ENCODE data around the gene FAM169A. TPM values are rescaled to one million over a fixed set of nuclear protein-coding genes. Genes with fewer than 3 reads are reported as not detected.
"Not testable (repeated sequence)": the region's sequence is repeated elsewhere in the genome, so short reads cannot be mapped to it uniquely, and the experiment has no call there.

The FAM169A gene
- total RNA-seq, 2 donors from 2014 or later = 12.0 to 12.8 TPM

GRCh38 chr5:74798977-74799911, 66.9 kb downstream of the FAM169A start:
- Mint-ChIP-seq H3K4me3 (no peak overlapping the region), H3K27me3 (no peaks in the 10 kb centered on the region), H3K36me3 (ENCODE audit: low read depth) (peaks cover 64% of the 10 kb centered on the region), H3K4me1 (no peaks in the 10 kb centered on the region), H3K9me3 (no peaks in the 10 kb centered on the region), H3K27ac (no peak overlapping the region)
- no peak for ATAC-seq (replicated peaks)

GRCh38 chr5:74791669-74792068, 74.5 kb downstream of the FAM169A start:
- ATAC-seq (replicated peaks); H3K9me3 Mint-ChIP-seq; H3K4me3 Mint-ChIP-seq; H3K4me1 Mint-ChIP-seq; H3K27ac Mint-ChIP-seq; H3K27me3 Mint-ChIP-seq: not testable (repeated sequence)
- H3K36me3 Mint-ChIP-seq (ENCODE audit: low read depth) = peaks cover 66% of the 10 kb centered on the region

DNA sequence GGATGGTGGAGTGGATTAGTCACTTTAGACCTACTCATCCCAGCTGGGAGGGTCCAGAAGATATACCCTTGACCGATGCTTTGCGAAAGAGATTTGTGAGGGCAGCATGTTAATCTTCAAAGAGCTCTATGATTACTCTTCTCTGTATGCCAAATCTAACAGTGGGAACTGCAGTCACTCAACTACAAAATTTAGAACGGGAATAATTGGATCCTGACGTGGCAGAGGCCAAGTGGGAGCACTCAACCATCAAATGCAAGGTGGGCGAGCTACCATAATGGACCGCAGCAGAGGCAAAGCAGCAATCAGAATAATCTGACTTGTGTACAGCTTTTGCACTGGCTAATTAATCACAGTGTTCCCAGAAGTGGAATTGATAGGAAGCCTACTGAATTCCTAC, 78.8 kb downstream of the FAM169A start:
- no peak overlapping the region for H3K27ac Mint-ChIP-seq
- H3K36me3 Mint-ChIP-seq (ENCODE audit: low read depth) = peaks cover 32% of the 10 kb centered on the region
- H3K27me3 Mint-ChIP-seq = no peaks in the 10 kb centered on the region
- no peak overlapping the region for H3K4me3 Mint-ChIP-seq
- no peaks in the 10 kb centered on the region for H3K4me1 Mint-ChIP-seq
- ATAC-seq (replicated peaks) = no peak
- H3K9me3 Mint-ChIP-seq = no peaks in the 10 kb centered on the region

DNA sequence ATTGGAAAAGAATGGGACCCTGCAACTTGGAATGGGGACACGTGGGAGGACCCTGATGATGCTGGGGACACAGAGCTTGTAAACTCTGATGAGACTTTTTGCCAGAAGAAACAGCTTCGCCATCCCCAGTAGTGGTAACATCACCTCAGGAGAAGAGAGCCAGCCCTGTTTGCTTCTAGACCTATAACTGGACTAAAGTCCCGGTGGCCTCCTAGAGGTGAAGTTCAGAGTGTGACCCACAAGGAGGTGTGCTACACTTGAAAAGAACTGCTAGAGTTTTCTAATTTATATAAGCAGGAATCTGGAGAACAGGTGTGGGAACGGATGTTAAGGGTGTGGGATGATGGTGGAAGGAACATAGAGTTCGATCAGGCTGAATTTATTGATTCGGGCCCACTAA, 79.3 kb downstream of the FAM169A start:
- H3K4me3 Mint-ChIP-seq = no peak overlapping the region

DNA sequence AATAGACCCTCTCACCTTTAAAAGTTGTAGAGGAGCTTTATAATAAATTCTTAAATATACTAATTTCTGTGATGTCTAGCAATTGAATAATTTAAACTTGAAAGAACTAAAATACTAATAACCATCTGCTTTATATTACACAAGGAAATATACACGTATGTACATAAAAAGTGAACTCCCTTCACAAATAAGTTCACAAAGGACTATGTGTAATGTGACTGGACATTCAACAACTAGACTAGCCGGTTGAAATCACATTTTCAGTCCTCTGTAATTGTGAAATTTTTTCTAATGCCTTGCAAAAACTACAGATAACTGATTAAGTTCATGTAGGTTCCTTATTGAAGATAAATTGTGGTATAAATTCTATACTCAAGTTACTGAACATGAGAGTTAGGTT, 87.6 kb downstream of the FAM169A start:
- no peak for ATAC-seq (replicated peaks)
- Mint-ChIP-seq H3K27ac (no peak overlapping the region), H3K27me3 (no peaks in the 10 kb centered on the region), H3K36me3 (ENCODE audit: low read depth) (peaks cover 72% of the 10 kb centered on the region), H3K4me3 (no peak overlapping the region), H3K9me3 (no peaks in the 10 kb centered on the region), H3K4me1 (no peaks in the 10 kb centered on the region)

More for the DNA sequence above, 79.3 kb downstream of the FAM169A start:
- Mint-ChIP-seq H3K27me3 (no peaks in the 10 kb centered on the region), H3K9me3 (no peaks in the 10 kb centered on the region), H3K27ac (peak overlapping the region; percentile 66), H3K4me1 (no peaks in the 10 kb centered on the region), H3K36me3 (ENCODE audit: low read depth) (peaks cover 29% of the 10 kb centered on the region)
- no peak for ATAC-seq (replicated peaks)

DNA sequence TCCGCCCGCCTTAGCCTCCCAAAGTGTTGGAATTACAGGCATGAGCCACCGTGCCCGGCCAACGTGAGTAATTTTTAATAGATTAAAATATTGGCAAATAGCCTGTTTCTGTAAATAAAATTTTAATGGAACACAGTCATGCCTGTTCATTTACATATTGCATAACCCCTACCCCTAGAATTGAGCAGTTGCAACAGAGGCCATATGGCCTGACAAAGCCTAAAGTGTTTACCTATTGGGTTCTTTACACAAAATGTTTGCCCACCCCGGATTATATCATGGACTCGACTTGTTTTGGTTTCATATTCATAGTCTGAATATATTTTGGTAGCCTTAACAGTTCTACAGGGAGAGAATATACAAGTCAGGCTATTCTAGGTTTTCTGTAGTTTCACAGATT, 93.8 kb downstream of the FAM169A start:
- H3K4me1 Mint-ChIP-seq = no peaks in the 10 kb centered on the region
- H3K4me3 Mint-ChIP-seq = no peak overlapping the region
- no peaks in the 10 kb centered on the region for H3K9me3 Mint-ChIP-seq
- no peaks in the 10 kb centered on the region for H3K27me3 Mint-ChIP-seq
- H3K27ac Mint-ChIP-seq = no peak overlapping the region
- no peak for ATAC-seq (replicated peaks)
- H3K36me3 Mint-ChIP-seq (ENCODE audit: low read depth) = peaks cover 93% of the 10 kb centered on the region

DNA sequence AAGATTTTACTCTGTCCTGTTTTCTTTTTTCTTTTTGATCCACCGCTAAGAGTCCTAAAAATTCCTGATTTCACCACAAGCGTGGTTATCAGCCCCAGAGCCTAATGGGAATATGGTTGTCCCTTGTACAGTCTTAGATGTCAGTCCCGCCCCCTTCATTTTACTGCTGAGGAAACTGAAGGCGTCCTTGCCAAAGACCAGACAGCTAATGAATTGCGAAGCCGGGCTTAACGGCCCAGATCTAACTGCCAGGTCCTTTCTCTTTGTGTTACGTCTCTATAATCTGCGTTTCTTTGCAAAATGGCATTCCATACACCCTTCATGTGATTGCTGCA, 98.6 kb downstream of the FAM169A start:
- ATAC-seq (replicated peaks) = no peak
- no peaks in the 10 kb centered on the region for H3K27me3 Mint-ChIP-seq
- no peaks in the 10 kb centered on the region for H3K9me3 Mint-ChIP-seq
- peaks cover 7% of the 10 kb centered on the region for H3K4me1 Mint-ChIP-seq
- H3K4me3 Mint-ChIP-seq = peak overlapping the region; percentile 99
- H3K36me3 Mint-ChIP-seq (ENCODE audit: low read depth) = peaks cover 78% of the 10 kb centered on the region
- peak overlapping the region; percentile 97 for H3K27ac Mint-ChIP-seq

DNA sequence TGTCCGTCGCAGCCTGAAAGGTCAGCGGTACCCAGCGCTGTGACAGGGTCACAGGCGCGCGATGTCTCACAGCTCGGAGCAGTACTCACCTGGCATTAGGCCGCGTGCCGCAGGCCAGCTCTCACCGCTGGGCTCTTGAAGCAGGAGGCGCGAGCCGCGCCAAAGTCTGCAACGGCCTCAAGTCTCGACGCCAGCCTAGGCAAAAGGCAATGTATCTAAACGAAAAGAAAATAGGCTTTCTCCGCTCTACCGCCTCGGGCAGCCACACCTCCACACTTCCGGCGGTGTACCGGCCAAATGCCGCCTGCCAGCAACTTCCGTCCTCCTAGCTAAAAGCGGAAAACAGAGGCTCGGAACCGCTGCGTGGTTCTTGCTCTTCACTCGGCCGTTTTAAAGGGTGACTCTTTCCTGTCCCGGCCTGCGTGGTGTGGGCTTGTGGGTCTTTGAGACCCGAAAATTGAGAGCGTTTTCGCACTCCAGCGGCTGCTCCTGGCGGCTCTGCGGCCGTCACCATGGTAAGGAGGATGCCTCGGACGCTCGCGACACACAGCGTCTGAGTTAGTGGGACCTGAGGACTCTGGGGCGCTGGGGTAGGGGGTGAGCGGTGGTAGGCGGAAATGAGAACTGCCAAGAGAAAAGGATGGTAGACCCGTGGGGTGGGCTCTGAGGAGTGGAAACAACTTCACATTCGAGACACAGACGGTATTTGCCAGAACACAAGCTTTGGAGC, 99.2 kb downstream of the FAM169A start, which contains the start of the genes GFM2 and NSA2:
GFM2 (minus strand) TSS at position 269 of the 730 bp plus-strand sequence. CDS start 3,375 bp downstream, outside the sequence.
NSA2 (plus strand) TSS at position 401 of the 730 bp plus-strand sequence; CDS start at position 513, 112 bp downstream.
- Mint-ChIP-seq H3K36me3 (ENCODE audit: low read depth) (peaks cover 78% of the 10 kb centered on the region), H3K27ac (peak within 1 kb of the TSS; percentile 97)

DNA sequence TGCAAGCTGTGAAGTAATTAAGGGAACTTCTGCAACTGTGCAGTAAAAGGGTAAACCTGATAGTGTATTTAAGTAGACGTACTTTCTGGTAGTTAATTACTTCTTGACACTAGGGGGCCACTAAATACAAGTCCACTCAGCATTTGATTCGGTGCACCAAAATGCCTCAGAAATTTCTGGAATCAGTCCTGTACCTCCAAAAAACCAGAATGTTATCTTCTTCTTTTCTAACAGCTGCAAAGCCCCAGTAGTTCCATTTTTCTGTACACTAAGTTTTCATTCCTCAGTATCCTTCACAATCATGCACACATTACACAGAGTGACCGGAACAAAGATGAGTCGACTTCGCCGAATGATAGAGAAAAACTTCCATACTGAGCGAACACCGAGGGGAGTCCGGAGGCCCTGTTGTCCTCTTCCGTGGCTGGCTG, 99.8 kb downstream of the FAM169A start:
- ATAC-seq (replicated peaks) = peak; percentile 20
- peak overlapping the region; percentile 97 for H3K27ac Mint-ChIP-seq
- peak overlapping the region; percentile 99 for H3K4me3 Mint-ChIP-seq
- H3K36me3 Mint-ChIP-seq (ENCODE audit: low read depth) = peaks cover 78% of the 10 kb centered on the region
- no peaks in the 10 kb centered on the region for H3K9me3 Mint-ChIP-seq
- no peaks in the 10 kb centered on the region for H3K27me3 Mint-ChIP-seq
- H3K4me1 Mint-ChIP-seq = peaks cover 17% of the 10 kb centered on the region

More for the DNA sequence above, 99.2 kb downstream of the FAM169A start, which contains the start of the genes GFM2 and NSA2:
- no peaks in the 10 kb centered on the region for H3K9me3 Mint-ChIP-seq
- ATAC-seq (replicated peaks) = peak; percentile 87
- H3K27me3 Mint-ChIP-seq = no peaks in the 10 kb centered on the region
- H3K4me1 Mint-ChIP-seq = peaks cover 12% of the 10 kb centered on the region
- peak within 1 kb of the TSS; percentile 99 for H3K4me3 Mint-ChIP-seq

DNA sequence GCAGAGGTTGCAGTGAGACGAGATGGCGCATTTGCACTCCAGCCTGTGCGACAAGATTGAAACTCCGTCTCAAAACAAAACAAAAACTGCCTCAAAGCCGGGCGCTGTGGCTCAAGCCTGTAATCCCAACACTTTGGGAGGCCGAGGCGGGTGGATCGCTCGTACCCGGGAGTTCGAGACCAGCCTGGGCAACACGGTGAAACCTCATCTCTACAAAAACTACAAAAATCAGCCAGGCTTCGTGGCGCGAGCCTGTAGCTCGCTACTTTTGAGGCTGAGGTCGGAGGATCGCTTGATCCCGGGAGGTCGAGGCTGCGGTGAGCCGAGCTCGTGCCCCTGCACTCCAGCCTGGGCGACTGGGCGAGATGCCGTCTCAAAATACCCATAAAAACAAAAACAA, 100.3 kb downstream of the FAM169A start:
- peaks cover 78% of the 10 kb centered on the region for H3K36me3 Mint-ChIP-seq (ENCODE audit: low read depth)
- H3K27ac Mint-ChIP-seq = peak overlapping the region; percentile 97
- no peak for ATAC-seq (replicated peaks)
- H3K27me3 Mint-ChIP-seq = no peaks in the 10 kb centered on the region
- H3K9me3 Mint-ChIP-seq = no peaks in the 10 kb centered on the region
- H3K4me1 Mint-ChIP-seq = peaks cover 20% of the 10 kb centered on the region
- H3K4me3 Mint-ChIP-seq = peak overlapping the region; percentile 99

- peaks cover 25% of the 10 kb centered on the region for H3K4me1 Mint-ChIP-seq
- peak overlapping the region; percentile 99 for H3K4me3 Mint-ChIP-seq
- peak overlapping the region; percentile 29 for H3K27ac Mint-ChIP-seq
- no peaks in the 10 kb centered on the region for H3K27me3 Mint-ChIP-seq
- peaks cover 78% of the 10 kb centered on the region for H3K36me3 Mint-ChIP-seq (ENCODE audit: low read depth)
- ATAC-seq (replicated peaks) = no peak
- no peaks in the 10 kb centered on the region for H3K9me3 Mint-ChIP-seq
These were observed 101.0 kb downstream of the FAM169A start for GRCh38 chr5:74765201-74765600.

GRCh38 chr5:74763504-74763903, 102.7 kb downstream of the FAM169A start:
- Mint-ChIP-seq H3K27ac (no peak overlapping the region), H3K9me3 (no peaks in the 10 kb centered on the region), H3K4me3 (no peak overlapping the region), H3K36me3 (ENCODE audit: low read depth) (peaks cover 77% of the 10 kb centered on the region), H3K4me1 (peaks cover 25% of the 10 kb centered on the region), H3K27me3 (no peaks in the 10 kb centered on the region)
- no peak for ATAC-seq (replicated peaks)

GRCh38 chr5:74762599-74762998, 103.6 kb downstream of the FAM169A start:
- Mint-ChIP-seq H3K36me3 (ENCODE audit: low read depth) (peaks cover 77% of the 10 kb centered on the region), H3K27ac (peak overlapping the region; percentile 75), H3K27me3 (no peaks in the 10 kb centered on the region), H3K4me3 (peak overlapping the region; percentile 41), H3K9me3 (no peaks in the 10 kb centered on the region), H3K4me1 (peaks cover 25% of the 10 kb centered on the region)
- ATAC-seq (replicated peaks) = peak; percentile 70

GRCh38 chr5:74761241-74761640, 104.9 kb downstream of the FAM169A start:
- Mint-ChIP-seq H3K9me3 (no peaks in the 10 kb centered on the region), H3K4me3 (no peak overlapping the region), H3K4me1 (peaks cover 25% of the 10 kb centered on the region), H3K27ac (no peak overlapping the region), H3K27me3 (no peaks in the 10 kb centered on the region), H3K36me3 (ENCODE audit: low read depth) (peaks cover 78% of the 10 kb centered on the region)
- ATAC-seq (replicated peaks) = peak; percentile 53
